ENCODE results near the gene MRLN.

The MRLN gene

DNA sequence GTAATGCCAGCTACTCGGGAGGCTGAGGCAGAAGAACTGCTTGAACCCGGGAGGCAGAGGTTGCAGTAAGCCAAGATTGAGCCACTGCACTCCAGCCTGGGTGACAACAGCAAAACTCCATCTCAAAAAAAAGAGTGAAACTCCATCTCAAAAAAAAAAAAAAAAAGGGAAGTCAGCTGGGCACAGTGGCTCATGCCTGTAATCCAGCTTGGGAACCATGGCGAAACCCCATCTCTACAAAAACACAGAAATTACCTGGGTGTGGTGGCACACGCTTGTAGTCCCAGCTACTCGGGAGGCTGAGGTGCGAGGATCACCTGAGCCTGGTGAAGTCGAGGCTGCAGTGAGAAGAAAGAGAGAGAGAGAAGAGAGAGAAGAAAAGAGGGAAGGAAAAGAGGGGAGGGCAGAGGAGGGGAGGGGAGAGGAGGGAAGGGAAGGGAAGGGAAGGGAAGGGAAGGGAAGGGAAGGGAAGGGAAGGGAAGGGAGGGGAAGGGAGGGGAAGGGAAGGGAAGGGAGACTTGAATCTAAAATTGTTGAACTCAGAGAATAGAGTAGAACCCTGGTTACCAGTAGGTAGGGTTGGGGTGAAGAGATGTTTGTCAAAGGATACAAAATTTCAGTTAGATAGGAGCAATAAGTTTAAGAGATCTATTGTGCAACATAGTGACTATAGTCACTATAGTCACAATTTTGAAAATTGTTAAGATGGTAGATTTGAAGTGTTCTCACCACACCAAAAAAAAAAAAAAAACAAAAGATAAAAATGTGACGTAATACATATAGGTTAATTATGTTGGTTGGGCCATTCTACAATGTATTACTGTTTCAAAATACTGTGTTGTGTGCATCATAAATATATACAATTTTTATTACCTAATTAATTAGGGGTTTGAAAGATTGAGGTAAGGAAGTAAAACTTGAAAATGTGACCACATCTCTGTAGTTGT, 46.1 kb downstream of the MRLN start:
- no peak overlapping the region for H2AFZ ChIP-seq (ENCODE audit: low read depth)
- H3K27me3 ChIP-seq (ENCODE audit: insufficient read depth, low read depth), result no peaks in the 10 kb centered on the region
- no peak overlapping the region for H3K27ac ChIP-seq
- TF ChIP-seq CTCF (conservative IDR thresholded peaks at IDR 0.05; ENCODE audit: low read depth, low read length), result no peak
- no peaks in the 10 kb centered on the region for H3K79me2 ChIP-seq (ENCODE audit: insufficient read depth, low read depth)
- no peaks in the 10 kb centered on the region for H3K36me3 ChIP-seq (ENCODE audit: insufficient read depth)
- peaks cover 18% of the 10 kb centered on the region for H3K4me1 ChIP-seq (ENCODE audit: low read depth, poor library complexity, severe bottlenecking)
- H3K4me3 ChIP-seq (IDR thresholded peaks at IDR 0.05; ENCODE audit: insufficient read depth, low read depth, low read length), result no peak overlapping the region
- no peak overlapping the region; the same call in 1 of the 2 replicates for H3K4me2 ChIP-seq
- H3K9ac ChIP-seq, result no peak overlapping the region
- H4K20me1 ChIP-seq (ENCODE audit: insufficient read depth), result no peaks in the 10 kb centered on the region

DNA sequence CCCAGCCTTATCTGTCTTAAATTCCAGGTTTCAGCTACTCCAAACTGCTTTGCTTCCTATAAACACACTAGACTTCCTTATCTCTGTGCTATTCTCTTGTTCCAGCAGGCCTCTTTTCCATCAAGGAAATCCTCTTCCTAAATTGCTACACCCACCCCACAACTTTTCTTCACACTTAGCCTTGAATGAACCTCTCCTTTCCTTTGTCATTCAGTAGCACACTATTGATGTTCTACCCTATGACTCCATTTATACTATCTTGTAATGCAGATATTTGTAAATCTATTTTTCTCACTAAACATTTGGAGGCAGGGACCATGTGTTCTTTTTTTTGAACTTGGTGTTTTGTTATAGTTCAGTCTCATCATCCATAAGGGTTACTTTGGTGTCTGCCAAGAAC, 47.3 kb downstream of the MRLN start:
- no peaks in the 10 kb centered on the region for H4K20me1 ChIP-seq (ENCODE audit: insufficient read depth)

DNA sequence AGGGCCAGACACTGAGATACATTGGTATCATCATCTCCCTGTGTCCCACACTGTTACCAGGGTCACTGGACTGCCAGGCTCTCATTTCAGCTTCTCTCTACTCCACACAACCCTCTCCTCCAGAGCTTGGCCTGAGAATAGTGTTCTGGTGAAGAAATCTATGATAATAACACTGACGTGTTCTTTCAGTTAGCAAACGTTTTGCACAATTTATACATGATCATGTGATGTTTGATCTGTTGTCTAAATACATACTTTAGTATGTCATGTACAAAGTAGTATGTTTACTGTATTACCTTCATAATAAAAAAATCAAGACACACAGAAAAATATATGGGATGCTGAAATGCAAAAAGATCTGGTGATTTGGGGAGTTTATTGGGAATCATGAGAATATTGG, 48.6 kb downstream of the MRLN start:
- Histone ChIP-seq H3K9ac (no peak overlapping the region), H3K27ac (no peak overlapping the region), H2AFZ (ENCODE audit: low read depth) (no peak overlapping the region), H3K4me2 (no peak overlapping the region), H3K4me3 (IDR thresholded peaks at IDR 0.05; ENCODE audit: insufficient read depth, low read depth, low read length) (no peak overlapping the region), H3K36me3 (ENCODE audit: insufficient read depth) (no peaks in the 10 kb centered on the region), H4K20me1 (ENCODE audit: insufficient read depth) (no peaks in the 10 kb centered on the region), H3K27me3 (ENCODE audit: insufficient read depth, low read depth) (no peaks in the 10 kb centered on the region), H3K4me1 (ENCODE audit: low read depth, poor library complexity, severe bottlenecking) (peaks cover 11% of the 10 kb centered on the region), H3K79me2 (ENCODE audit: insufficient read depth, low read depth) (no peaks in the 10 kb centered on the region)
- no peak for TF ChIP-seq CTCF (conservative IDR thresholded peaks at IDR 0.05; ENCODE audit: low read depth, low read length)

More for the DNA sequence above, 47.3 kb downstream of the MRLN start:
- peaks cover 17% of the 10 kb centered on the region for H3K4me1 ChIP-seq (ENCODE audit: low read depth, poor library complexity, severe bottlenecking)
- no peak for TF ChIP-seq CTCF (conservative IDR thresholded peaks at IDR 0.05; ENCODE audit: low read depth, low read length)
- H3K4me3 ChIP-seq (IDR thresholded peaks at IDR 0.05; ENCODE audit: insufficient read depth, low read depth, low read length), result no peak overlapping the region
- H2AFZ ChIP-seq (ENCODE audit: low read depth), result no peak overlapping the region
- H3K36me3 ChIP-seq (ENCODE audit: insufficient read depth), result no peaks in the 10 kb centered on the region
- no peak overlapping the region for H3K9ac ChIP-seq
- H3K27me3 ChIP-seq (ENCODE audit: insufficient read depth, low read depth), result no peaks in the 10 kb centered on the region
- H3K27ac ChIP-seq, result no peak overlapping the region
- no peak overlapping the region for H3K4me2 ChIP-seq
- H3K79me2 ChIP-seq (ENCODE audit: insufficient read depth, low read depth), result no peaks in the 10 kb centered on the region

GRCh38 chr10:59702347-59702746, 50.9 kb downstream of the MRLN start:
- H3K4me2 ChIP-seq, result no peak overlapping the region
- TF ChIP-seq CTCF (conservative IDR thresholded peaks at IDR 0.05; ENCODE audit: low read depth, low read length), result no peak
- no peaks in the 10 kb centered on the region for H4K20me1 ChIP-seq (ENCODE audit: insufficient read depth)
- no peaks in the 10 kb centered on the region for H3K4me1 ChIP-seq (ENCODE audit: low read depth, poor library complexity, severe bottlenecking)
- H3K27ac ChIP-seq, result no peak overlapping the region
- no peak overlapping the region for H3K4me3 ChIP-seq (IDR thresholded peaks at IDR 0.05; ENCODE audit: insufficient read depth, low read depth, low read length)
- H3K27me3 ChIP-seq (ENCODE audit: insufficient read depth, low read depth), result no peaks in the 10 kb centered on the region
- no peaks in the 10 kb centered on the region for H3K79me2 ChIP-seq (ENCODE audit: insufficient read depth, low read depth)
- no peak overlapping the region for H3K9ac ChIP-seq
- H3K36me3 ChIP-seq (ENCODE audit: insufficient read depth), result no peaks in the 10 kb centered on the region
- no peak overlapping the region for H2AFZ ChIP-seq (ENCODE audit: low read depth)
